Stimulated activated CD8-positive, alpha-beta memory T cell treated with anti-CD3 and anti-CD28 coated beads, Interleukin-4, amount 100 ng/mL, for 1 hour (primary cell): ENCODE results near the gene FOSB.
"Not testable (repeated sequence)": the region's sequence is repeated elsewhere in the genome, so short reads cannot be mapped to it uniquely, and the experiment has no call there.

Source experiments
- DNase-seq, 2 donors: peaks; one replicate each; pipeline ENCODE4 v3.0.0-alpha.2; 2020; ENCODE audit warnings: low read depth in 2 of 2, low spot score in 1 of 2

FOSB gene

DNA sequence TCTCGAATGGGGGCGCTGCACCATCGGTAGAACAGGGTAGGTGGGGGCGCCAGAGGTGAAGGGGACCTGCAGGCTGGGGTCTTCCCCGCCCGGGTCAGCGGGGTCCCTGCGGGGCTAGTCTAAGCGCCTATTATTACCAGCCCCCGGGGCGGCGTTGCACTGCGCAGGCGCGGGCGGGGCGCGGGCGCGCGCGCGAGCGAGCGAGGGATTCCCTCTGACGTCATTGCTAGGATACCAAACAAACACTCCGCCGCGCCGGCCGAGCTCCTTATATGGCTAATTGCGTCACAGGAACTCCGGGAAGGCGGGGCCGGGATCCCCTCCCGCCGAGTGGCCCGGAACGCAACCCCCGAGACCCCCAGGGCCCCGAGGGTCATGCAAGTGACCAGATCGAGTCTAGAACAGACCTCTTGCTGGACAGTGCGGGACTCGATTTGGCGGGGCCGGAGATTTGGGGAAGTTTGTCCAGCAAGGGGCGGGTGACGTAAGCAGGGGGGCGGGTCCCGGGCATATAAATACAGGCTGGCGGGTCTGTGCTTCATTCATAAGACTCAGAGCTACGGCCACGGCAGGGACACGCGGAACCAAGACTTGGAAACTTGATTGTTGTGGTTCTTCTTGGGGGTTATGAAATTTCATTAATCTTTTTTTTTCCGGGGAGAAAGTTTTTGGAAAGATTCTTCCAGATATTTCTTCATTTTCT is at the start of gene FOSB:
TSS of gene FOSB (plus strand) at position 541 of the 703 bp plus-strand sequence. CDS start 591 bp downstream, outside the sequence.
- DNase-seq, result peak; percentile 94 to 95

GRCh38 chr19:45418802-45419201 is 49.0 kb upstream of the FOSB start:
- no peak for DNase-seq

DNA sequence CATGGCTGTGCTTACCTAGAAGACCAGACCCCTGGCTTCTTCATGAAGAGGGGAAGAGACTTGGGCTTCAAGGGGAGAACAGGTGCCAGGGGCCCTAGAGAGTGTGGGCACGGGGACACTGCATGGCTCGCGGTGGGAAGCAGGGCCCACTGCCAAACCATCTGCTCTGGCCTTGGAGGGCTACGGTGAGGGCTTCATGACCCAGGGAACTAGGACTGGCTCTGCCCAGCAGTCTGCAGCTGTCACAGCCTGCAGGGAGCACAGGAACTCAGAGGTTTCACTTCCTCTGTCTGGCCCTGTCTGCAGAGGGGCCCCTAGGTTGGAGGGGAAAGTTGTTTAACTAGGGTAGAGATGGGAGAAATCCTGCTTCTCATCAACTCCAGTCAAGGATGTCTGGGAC is 48.4 kb upstream of the FOSB start:
- no peak for DNase-seq

DNA sequence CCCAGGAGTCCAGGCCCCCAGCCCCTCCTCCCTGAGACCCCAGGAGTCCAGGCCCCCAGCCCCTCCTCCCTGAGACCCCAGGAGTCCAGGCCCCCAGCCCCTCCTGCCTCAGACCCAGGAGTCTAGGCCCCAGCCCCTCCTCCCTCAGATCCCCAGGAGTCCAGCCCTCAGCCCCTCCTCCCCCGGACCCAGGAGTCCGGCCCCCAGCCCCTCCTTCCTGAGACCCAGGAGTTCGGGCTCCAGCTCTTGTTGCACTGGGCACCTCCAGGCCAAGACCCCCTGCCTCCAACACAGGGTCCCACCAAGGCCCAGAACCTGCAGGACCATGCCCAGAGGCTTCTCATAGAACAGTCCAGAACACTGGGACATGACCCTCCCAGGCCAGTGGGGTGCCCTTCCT is 47.9 kb upstream of the FOSB start:
- DNase-seq, result no peak

- DNase-seq, result no peak
Measured at GRCh38 chr19:45420356-45420755, 47.4 kb upstream of the FOSB start.

DNA sequence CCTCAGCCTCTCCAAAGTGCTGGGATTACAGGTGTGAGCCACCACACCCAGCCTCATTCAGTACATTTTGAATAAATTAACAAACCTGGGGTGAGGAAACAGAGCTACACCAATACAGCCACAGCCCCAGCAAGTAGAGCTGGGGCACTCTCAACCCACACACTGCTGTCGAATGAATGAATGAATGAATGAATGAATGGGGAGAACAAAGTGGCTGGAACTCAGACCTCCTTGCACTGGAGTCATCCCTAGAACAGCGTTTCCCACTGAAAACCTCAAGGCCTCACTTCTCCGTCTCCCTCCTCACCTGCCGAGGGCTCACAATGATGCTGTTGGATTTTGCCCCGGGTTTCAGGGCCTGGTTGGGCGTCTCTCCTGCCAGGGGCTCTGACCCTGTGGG is 46.9 kb upstream of the FOSB start:
- DNase-seq, result no peak

DNA sequence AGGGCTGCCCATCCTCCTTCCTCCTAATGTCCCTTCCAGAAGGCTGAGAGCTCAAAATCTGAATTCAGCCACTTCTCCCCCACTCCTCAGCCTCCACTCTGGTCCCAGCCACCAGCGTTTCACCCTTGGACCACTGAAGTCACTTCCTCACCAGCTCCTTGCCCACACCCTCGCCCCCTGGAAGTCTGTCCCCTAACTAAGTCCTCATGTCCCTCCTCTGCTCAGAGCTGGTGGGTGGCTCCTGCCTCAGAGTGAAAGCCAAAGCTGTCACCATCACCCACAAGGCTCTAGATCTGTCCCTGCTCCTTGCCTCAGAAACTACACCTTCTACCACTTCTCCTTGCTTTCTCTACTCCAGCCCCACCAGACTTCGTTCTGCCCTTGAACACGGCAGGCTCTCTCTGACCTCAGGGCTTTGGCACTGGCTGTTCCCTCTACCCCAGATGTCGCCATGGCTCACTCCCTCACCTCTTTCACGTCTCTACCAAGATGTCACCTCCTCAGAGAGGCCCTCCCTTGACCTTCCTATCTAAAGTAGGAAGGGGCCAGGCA is 45.8 kb upstream of the FOSB start:
- DNase-seq, result no peak

DNA sequence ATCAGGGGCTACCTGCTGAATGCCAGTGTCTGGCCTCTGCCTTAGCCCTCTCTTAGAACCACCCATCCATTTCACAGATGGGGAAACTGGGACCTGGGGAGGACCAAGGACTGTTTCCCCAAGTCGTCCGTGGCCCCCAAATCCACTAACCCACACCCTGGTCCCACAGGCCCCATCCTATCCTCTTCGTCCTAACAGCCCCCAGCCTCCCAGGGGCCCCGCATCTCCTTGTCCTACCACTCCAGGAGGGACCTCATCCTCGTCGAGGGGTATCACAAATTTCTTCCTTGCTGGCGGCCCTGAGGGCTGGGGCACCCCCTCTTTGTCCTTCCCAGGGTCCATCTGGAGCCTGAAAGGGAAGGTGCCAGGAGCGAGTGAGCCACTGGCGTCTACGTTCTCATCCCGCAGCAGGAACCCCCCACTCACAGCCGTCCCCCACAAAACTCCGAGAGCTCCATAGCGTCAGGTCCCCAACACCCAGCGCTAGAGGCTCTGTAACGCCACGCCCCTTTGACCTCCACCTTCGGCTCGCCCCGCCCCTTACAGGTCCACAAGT is 44.7 kb upstream of the FOSB start:
- peak in 1 of 2 donors; percentile 68 for DNase-seq

GRCh38 chr19:45423589-45424190 is 44.1 kb upstream of the FOSB start, which contains the start of gene ERCC1:
Gene ERCC1, minus strand, starts transcription at chr19:45423917. Its CDS starts 543 bp downstream, at chr19:45423374.
- DNase-seq, result peak in 1 of 2 donors; percentile 56

- no peak for DNase-seq
Measured at GRCh38 chr19:45424191-45425058, 43.4 kb upstream of the FOSB start.

GRCh38 chr19:45428384-45429231 is 39.2 kb upstream of the FOSB start:
- no peak for DNase-seq

DNA sequence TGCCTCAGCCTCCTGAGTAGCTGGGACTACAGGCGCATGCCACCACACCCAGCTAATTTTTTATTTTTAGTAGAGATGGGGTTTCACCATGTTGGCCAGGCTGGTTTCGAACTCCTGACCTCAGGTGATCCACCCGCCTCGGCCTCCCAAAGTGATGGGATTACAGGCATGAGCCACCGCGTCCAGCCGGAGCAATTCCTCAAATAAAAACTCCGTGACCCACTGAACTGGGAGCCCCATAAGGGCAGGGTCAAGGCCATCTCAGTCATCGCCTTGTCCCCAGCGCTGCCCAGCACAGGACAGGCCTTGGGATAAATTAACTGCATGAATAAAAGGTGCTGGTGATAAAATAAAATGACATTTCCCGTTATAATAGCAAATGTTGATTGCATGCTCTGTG is 37.9 kb upstream of the FOSB start:
- not testable (repeated sequence) for DNase-seq

GRCh38 chr19:45431008-45431407 is 36.8 kb upstream of the FOSB start:
- not testable (repeated sequence) for DNase-seq

- DNase-seq, result not testable (repeated sequence)
Measured at GRCh38 chr19:45432543-45432942, 35.3 kb upstream of the FOSB start.

DNA sequence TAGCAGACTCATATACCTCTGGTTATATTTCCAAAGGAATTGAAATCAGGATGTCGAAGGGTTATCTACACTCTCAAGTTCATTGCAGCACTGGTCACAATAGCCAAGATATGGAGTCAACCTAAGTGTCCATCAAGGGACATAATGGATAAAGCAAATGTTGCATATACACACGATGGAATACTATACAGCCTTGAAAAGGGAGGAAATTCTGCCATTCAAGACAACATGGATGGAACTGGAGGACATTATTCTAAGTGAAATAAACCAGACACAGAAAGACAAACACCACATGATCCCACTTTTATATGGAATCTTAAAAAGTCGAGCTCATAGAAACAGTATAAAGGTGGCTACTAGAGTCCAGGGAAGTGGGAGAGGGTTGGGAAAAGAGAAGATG is 30.5 kb upstream of the FOSB start:
- no peak for DNase-seq

- no peak for DNase-seq
Measured at GRCh38 chr19:45439190-45439568, 28.6 kb upstream of the FOSB start.

- DNase-seq, result peak; percentile 73 to 77
Measured at GRCh38 chr19:45439569-45440258, 28.1 kb upstream of the FOSB start.

- no peak for DNase-seq
Measured at GRCh38 chr19:45440259-45440638, 27.5 kb upstream of the FOSB start.

- DNase-seq, result no peak
Measured at GRCh38 chr19:45440873-45441654, 26.7 kb upstream of the FOSB start.
